Memory B cell (primary cell): ENCODE results near the gene VAPA.

Experiments
- ATAC-seq: fragments of 150-1000 bp; cut with Tn5 transposase; 2 replicates; pipeline ENCODE4 v1.10.0; 2021; ENCODE audit warnings: low read depth, mild to moderate bottlenecking, moderate library complexity
- DNase-seq, 2 donors: peaks; one replicate each; pipeline ENCODE4 v3.0.0; 2022; ENCODE audit warnings: low spot score in 2 of 2
- H3K27ac Mint-ChIP-seq: one replicate; pipeline ENCODE4 v1.8.0; 2022; ENCODE audit warnings: mild to moderate bottlenecking, moderate library complexity, mixed read lengths
- H3K27me3 Mint-ChIP-seq: one replicate; pipeline ENCODE4 v1.8.0; 2022; ENCODE audit warnings: mixed read lengths
- H3K36me3 Mint-ChIP-seq: one replicate; pipeline ENCODE4 v1.8.0; 2022; ENCODE audit warnings: mild to moderate bottlenecking, mixed read lengths
- H3K4me1 Mint-ChIP-seq: one replicate; pipeline ENCODE4 v1.8.0; 2022; ENCODE audit warnings: mixed read lengths
- H3K4me3 Mint-ChIP-seq: one replicate; pipeline ENCODE4 v1.8.0; 2022; ENCODE audit warnings: mild to moderate bottlenecking, moderate library complexity, mixed read lengths
- H3K9me3 Mint-ChIP-seq: one replicate; pipeline ENCODE4 v1.8.0; 2022; ENCODE audit warnings: mixed read lengths

The VAPA gene

DNA sequence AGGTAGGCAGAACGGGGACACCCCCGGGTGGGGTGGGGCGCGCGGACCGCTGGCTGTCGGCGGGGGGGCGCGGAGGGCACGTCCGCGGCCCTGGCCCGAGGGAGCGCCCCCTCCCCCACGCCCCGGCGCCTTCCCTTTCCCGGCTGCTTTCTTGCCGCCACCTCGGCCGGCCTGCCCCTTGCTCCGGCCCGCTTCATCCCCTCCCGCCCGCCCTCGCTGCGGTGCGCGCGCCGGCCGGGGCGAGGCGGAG lies 443 bp downstream of the VAPA start:
- no peak for ATAC-seq
- H3K27ac Mint-ChIP-seq = peak overlapping the region; percentile 89
- H3K4me1 Mint-ChIP-seq = peaks cover 19% of the 10 kb centered on the region
- no peaks in the 10 kb centered on the region for H3K9me3 Mint-ChIP-seq
- H3K36me3 Mint-ChIP-seq = no peaks in the 10 kb centered on the region
- peak overlapping the region; percentile 93 for H3K4me3 Mint-ChIP-seq
- H3K27me3 Mint-ChIP-seq = peaks cover 2% of the 10 kb centered on the region
- no peak for DNase-seq

DNA sequence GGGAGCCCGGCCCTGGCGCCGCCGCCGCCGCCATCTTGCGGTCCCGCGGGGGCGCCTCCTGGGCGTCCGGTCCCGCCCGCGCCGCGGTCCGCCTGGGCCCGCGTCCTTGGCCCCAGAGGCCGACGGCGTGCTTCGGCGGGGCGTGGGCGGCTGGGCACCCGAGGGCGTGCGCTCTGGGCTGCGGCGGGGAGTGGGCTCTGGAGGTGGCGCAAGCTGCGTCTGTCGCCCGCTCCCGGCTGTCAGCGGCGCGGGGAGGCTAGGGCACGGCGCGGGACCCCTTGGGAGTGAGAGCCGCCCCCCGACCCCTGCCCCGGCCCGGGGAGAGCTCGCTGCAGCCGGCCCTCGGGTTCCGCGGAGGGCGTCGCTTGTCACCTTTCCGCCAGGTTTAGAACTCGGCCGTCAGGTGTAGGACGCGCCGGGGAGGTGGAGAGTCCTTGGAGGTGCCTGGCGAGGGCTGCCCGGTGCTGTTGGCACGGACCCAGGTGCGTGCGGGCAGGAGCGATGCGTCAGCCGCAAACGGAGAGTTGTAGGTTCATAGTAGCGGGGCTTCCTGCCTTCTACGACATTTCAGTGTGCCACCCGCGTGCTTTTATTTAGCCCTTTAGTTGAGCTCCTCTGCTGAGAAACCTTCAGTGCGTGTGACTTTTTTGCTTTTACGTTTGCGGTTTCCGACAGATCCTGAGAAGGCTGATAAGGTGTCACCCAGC lies 921 bp downstream of the VAPA start:
- peak; percentile 42 to 61 for DNase-seq
- peak; percentile 21 for ATAC-seq

DNA sequence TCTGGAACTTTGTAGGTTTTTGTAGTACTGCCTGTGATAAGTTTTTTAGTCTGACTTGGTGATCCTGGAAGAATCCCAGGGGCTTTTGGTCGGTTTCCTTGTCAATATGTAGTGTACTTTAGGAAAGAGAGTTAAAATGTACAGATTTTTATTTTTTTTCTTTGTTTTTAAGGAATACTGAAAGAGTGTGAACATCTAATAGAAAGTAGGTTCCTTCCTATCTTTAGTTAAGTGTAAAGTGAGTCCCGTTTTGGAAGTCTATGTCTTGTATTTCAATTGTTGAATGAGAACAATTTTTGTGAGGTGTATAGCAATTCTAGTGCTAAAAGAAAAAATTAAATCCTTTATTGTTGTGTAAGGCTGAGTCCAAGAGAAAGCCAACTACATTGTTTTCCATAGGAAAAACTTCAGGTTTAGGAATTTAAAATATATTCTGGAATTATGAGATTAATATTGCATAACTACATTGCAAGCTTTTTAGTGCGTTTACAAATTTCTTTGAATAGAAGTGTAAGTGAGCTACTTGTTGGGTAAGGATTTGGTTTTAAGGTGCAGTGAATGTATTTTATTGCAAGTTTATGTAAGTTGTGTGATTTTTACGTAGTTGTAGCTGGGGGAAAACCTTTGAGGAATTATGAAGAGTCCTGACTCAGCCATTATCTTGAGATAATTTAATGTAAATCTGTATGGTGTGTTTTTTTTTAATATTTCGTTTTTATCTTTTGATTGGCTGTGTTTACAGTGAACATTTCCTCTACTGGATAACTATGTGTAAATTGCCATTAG lies 1.7 kb downstream of the VAPA start:
- no peak for DNase-seq
- Mint-ChIP-seq H3K36me3 (no peaks in the 10 kb centered on the region), H3K4me3 (peak overlapping the region; percentile 81), H3K27ac (peak overlapping the region; percentile 89), H3K27me3 (no peaks in the 10 kb centered on the region), H3K9me3 (no peaks in the 10 kb centered on the region), H3K4me1 (peaks cover 19% of the 10 kb centered on the region)
- ATAC-seq = no peak

More for the DNA sequence above, 921 bp downstream of the VAPA start:
- Mint-ChIP-seq H3K4me3 (peak overlapping the region; percentile 81), H3K9me3 (no peaks in the 10 kb centered on the region), H3K36me3 (no peaks in the 10 kb centered on the region), H3K4me1 (peaks cover 19% of the 10 kb centered on the region), H3K27ac (peak overlapping the region; percentile 89), H3K27me3 (no peaks in the 10 kb centered on the region)

DNA sequence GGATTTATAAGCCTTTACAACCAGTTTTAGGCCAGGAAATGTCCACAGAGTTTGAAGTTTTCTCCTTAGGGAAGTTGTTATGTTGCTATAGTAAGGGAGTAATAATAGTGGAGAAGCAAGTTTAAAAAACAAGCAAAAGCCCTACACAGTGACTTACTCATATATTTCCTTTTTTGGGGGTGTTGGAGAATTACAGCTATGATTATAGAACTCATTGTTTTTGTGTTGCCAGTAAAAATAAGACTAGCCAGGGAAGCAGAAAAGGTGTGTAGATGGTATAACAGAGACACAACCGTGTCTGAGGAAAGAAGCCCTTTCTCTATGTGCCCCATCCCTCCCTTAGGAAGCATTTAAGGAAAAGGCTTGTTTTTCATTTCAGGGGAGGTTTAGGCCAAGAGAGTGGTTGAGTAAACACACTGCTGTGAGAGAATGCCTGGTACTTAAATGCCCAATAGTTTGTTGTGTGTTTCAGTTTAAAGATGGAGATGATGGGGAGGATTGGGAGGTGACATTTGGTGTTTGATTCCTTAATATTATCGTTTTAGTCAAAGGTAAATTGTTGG lies 2.3 kb downstream of the VAPA start:
- H3K4me1 Mint-ChIP-seq = peaks cover 19% of the 10 kb centered on the region
- peak overlapping the region; percentile 89 for H3K27ac Mint-ChIP-seq
- H3K4me3 Mint-ChIP-seq = peak overlapping the region; percentile 57
- no peaks in the 10 kb centered on the region for H3K36me3 Mint-ChIP-seq
- DNase-seq = no peak
- H3K27me3 Mint-ChIP-seq = no peaks in the 10 kb centered on the region
- H3K9me3 Mint-ChIP-seq = no peaks in the 10 kb centered on the region
- no peak for ATAC-seq

DNA sequence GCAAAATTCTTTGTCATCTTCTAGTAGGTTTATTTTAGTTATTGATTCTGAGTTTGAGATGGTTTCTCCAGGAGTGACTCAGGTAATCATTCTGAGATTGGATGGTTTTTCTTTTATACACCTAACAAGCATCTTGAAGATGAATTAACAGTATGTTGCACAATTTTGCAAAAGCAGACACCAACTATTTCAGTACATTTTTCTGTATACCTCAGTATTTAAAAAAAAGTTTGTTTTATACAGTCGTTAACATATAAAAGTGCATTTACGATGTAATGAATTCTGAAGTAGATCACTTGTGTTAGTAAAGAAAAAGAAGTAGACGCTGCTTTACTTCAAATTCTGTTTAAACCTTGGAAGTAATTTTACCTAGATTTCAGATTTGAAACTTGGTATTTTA lies 3.0 kb downstream of the VAPA start:
- Mint-ChIP-seq H3K36me3 (no peaks in the 10 kb centered on the region), H3K27ac (no peak overlapping the region), H3K27me3 (no peaks in the 10 kb centered on the region), H3K4me3 (no peak overlapping the region), H3K4me1 (peaks cover 19% of the 10 kb centered on the region), H3K9me3 (no peaks in the 10 kb centered on the region)
- ATAC-seq (no peak), DNase-seq (no peak)

DNA sequence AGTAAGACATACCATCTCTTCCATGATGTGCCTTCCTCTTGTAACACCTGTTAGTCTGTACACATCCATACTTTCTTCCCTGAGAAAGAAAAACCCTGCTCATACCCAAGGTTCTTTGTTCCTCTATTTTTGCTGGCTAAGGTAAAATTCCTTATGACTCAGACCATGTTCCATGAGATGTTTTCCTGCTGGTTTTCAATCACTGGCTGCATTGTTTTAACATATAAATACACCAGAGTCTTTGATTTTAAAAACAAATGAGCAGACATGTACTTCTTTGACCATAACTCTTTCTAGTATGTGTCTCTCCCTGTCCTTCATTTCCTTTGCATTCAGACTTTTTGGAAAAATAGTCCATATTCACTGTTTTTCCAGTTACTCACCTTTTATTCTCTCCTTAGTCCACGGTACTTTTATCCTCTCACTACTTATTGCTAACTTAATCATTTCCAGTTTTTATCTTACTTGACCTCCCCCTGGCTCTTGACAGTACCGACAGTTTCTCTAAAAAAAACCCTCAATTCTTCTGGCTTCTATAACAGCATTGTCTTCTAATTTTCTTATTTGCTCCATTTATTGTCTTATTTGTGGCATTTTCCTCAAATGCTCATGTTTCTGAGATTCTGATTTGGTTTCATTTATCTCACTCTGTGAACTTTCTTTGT lies 4.3 kb downstream of the VAPA start:
- Mint-ChIP-seq H3K9me3 (no peaks in the 10 kb centered on the region), H3K36me3 (no peaks in the 10 kb centered on the region), H3K27ac (no peak overlapping the region), H3K27me3 (no peaks in the 10 kb centered on the region), H3K4me1 (peaks cover 22% of the 10 kb centered on the region), H3K4me3 (no peak overlapping the region)
- DNase-seq = no peak
- ATAC-seq = no peak

DNA sequence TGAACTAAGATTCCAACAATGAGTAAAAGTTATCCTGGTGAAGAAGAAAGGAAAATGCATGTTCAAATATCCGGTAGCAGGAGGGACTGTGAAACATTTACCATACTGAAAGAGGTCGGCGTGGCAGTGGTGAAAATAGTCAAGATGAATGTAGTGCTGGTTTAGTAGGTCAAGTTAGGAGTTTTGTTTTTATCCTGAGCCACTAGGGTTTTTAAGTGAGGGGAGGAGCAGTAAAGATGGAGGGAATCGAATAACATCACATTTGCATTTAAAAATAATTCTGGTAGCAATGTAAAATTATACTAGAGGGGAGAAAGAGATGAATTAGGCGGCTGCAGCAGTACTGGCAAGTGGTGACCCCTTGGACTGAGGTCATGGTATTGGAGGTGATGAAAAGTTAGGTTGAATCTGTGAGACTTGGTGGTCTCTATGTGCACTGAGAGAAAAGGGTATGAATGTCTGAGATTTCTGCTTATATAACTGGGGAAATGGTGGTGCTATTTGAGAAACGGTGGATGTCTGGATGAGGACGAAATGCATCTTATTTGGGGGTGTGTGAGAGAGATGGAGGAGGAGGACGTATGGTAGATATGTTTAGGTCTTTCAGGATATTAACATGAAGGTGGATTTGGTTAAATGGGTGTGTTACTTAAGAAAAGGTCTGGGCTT lies 5.9 kb downstream of the VAPA start:
- H3K4me1 Mint-ChIP-seq = peaks cover 27% of the 10 kb centered on the region
- no peak overlapping the region for H3K27ac Mint-ChIP-seq
- no peak overlapping the region for H3K4me3 Mint-ChIP-seq
- no peaks in the 10 kb centered on the region for H3K9me3 Mint-ChIP-seq
- no peak for ATAC-seq
- H3K36me3 Mint-ChIP-seq = no peaks in the 10 kb centered on the region
- DNase-seq = no peak
- H3K27me3 Mint-ChIP-seq = no peaks in the 10 kb centered on the region

DNA sequence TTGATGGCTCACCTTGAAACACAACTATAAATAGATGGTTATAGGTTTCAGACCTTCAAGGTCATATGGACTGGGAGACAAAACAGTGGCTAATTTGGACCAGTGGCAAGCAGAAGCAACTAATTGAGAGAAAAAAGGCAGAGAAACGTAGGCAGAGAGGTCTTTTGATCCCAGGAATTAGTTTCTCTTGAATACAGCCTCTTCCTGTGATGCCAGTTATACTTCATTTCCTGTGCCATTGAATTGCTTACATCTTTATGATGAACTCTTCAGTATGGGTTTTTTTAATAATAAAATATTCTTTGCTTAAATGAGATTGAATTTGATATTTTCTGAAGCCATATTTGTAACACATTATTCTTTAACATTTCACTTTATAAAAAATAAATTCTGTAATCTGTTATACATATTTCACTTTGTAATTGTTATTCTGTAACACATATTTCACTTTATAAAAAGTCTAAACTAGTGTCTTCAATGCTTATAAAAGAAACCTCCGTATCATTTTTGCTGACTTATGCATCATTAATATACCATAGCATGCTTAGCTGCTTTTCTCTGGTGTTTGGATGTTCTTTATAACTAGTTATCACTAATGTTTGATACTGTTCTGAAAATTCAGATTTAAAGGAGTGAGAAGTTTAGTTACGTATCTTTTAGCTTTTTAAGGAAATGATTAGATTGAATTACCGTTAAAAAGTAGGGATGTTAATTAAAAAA lies 8.9 kb downstream of the VAPA start:
- no peaks in the 10 kb centered on the region for H3K27me3 Mint-ChIP-seq
- no peak overlapping the region for H3K4me3 Mint-ChIP-seq
- no peak overlapping the region for H3K27ac Mint-ChIP-seq
- no peak for ATAC-seq
- no peaks in the 10 kb centered on the region for H3K9me3 Mint-ChIP-seq
- H3K4me1 Mint-ChIP-seq = peaks cover 26% of the 10 kb centered on the region
- no peak for DNase-seq
- H3K36me3 Mint-ChIP-seq = no peaks in the 10 kb centered on the region

DNA sequence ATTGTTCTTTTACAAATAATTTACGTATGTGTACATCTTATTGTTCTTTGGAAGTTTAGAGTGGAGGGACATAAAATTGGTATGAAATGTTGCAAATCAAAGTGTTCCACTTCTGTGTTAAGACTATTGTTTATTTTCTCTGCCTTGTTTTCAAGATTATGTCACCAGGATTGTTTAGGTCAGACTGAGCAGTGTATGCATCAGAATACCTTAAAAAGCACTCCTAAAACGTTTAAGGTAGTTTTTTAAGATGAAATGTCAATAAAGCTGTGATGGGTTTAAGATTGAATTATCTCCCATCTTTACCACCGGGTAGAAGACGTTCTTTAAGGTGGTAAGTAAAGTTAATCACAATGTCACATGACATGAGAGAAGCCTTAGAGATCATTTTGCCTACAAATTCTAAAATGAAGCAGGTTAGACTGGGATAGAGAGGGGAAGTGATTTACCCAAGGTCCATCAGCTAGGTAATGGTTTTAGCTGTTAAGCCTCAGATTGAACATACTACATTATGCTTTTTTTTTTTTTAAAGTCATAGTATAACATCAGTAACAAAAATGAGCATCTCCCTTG lies 10.6 kb downstream of the VAPA start:
- no peaks in the 10 kb centered on the region for H3K9me3 Mint-ChIP-seq
- no peaks in the 10 kb centered on the region for H3K27me3 Mint-ChIP-seq
- no peak for DNase-seq
- H3K27ac Mint-ChIP-seq = no peak overlapping the region
- H3K4me3 Mint-ChIP-seq = no peak overlapping the region
- ATAC-seq = no peak
- peaks cover 34% of the 10 kb centered on the region for H3K4me1 Mint-ChIP-seq
- H3K36me3 Mint-ChIP-seq = no peaks in the 10 kb centered on the region

DNA sequence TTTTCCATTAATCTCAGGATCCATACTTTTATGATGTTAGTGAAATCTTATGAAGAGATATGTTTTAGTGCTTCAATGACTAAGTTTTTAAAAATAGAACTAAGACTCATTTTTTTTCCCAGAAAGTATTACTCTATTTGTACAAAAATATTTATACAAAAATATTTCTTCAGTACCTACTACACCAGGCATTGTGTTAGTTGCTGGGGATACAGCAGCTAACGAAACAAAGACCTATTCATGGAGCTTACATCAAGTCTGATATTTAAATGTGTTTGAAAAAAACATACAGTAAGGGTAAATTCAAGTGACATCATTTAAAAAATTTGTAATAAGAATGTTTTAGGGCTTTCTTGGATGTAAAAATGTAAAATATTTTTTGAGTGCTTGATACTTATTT lies 11.6 kb downstream of the VAPA start:
- no peak for DNase-seq

DNA sequence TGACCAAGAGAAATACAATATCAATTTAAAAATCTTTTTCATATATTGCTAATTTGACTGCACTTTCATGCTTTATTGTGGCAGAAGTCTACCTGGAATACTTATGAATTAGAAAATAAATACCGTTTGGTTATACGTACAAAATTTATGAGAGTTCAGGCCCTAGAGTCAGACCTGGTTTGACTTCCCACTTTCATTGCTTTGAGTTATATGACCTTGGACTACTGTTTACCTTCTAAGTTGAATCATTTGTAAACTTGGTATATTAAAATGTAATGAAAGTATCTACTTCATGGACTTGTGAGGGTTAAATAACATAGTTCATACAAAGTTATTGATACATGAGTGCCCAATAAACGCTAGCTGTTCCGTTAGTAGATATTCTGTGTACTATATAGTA lies 12.0 kb downstream of the VAPA start:
- H3K4me1 Mint-ChIP-seq = peaks cover 36% of the 10 kb centered on the region
- ATAC-seq = no peak

More for the DNA sequence above, 11.6 kb downstream of the VAPA start:
- H3K27ac Mint-ChIP-seq = no peak overlapping the region
- no peak for ATAC-seq
- H3K4me3 Mint-ChIP-seq = no peak overlapping the region
- no peaks in the 10 kb centered on the region for H3K36me3 Mint-ChIP-seq
- no peaks in the 10 kb centered on the region for H3K27me3 Mint-ChIP-seq
- H3K9me3 Mint-ChIP-seq = no peaks in the 10 kb centered on the region
- peaks cover 35% of the 10 kb centered on the region for H3K4me1 Mint-ChIP-seq

DNA sequence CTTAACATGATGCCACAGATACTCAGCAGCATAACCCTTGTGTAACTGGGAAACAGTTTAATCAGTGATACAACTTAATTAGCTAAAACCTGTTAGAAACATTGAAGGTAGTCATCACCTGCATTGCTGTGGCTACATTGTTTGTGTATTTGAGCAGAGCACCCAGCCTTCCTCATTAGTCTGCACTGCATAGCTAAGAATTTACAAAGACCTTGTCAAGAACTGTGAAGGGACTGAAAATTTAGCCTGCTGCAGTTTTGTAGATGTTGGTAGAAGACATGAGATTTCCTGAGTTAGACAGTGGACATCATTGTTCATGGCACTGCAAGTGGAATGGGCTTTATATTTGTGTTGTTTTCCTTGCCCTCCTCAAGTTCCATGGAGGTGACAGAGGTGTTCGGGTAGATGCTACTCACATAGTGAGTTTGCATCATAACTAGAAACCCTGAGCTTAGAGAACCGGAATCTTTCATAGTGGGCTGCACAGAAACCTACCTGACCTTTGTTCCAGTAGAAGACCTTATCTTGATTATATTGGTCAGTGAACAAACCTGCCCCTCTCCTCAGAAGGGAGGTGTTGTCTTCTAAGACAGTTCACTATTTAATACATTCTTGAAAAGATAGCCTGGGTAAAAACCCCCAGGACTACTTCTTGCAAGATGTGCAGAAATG lies 12.5 kb downstream of the VAPA start:
- DNase-seq (no peak), ATAC-seq (no peak)
- H3K36me3 Mint-ChIP-seq = no peaks in the 10 kb centered on the region
- no peaks in the 10 kb centered on the region for H3K27me3 Mint-ChIP-seq
- H3K9me3 Mint-ChIP-seq = no peaks in the 10 kb centered on the region
- H3K27ac Mint-ChIP-seq = no peak overlapping the region
- H3K4me1 Mint-ChIP-seq = peaks cover 36% of the 10 kb centered on the region
- no peak overlapping the region for H3K4me3 Mint-ChIP-seq

More for the DNA sequence above, 12.0 kb downstream of the VAPA start:
- no peaks in the 10 kb centered on the region for H3K9me3 Mint-ChIP-seq
- no peaks in the 10 kb centered on the region for H3K36me3 Mint-ChIP-seq
- no peak overlapping the region for H3K4me3 Mint-ChIP-seq
- H3K27me3 Mint-ChIP-seq = no peaks in the 10 kb centered on the region
- H3K27ac Mint-ChIP-seq = no peak overlapping the region
- no peak for DNase-seq

DNA sequence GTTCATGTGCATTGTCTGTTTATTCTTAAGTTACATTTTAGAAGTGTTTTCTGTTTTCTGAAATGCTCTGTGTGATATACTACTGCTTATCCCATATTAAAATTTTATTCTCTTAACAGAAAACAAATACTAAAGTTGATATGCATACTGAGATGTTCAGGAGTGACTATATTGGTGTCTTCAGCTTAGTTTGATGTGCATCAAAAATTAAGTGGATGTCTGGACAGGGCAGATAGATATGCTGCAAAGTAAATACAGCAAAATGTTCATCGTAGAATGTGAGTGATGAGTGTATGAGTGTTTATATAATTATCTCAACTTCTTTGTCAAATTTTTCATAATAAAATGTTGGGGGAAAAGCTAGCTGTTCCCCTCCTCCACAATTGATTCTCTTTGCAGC lies 13.2 kb downstream of the VAPA start:
- H3K27me3 Mint-ChIP-seq = no peaks in the 10 kb centered on the region
- ATAC-seq (no peak), DNase-seq (no peak)
- H3K36me3 Mint-ChIP-seq = no peaks in the 10 kb centered on the region
- H3K9me3 Mint-ChIP-seq = no peaks in the 10 kb centered on the region
- no peak overlapping the region for H3K4me3 Mint-ChIP-seq
- peaks cover 34% of the 10 kb centered on the region for H3K4me1 Mint-ChIP-seq
- peak overlapping the region; percentile 66 for H3K27ac Mint-ChIP-seq
